Measurements from ENCODE around the gene ASB3. TPM values are rescaled to one million over a fixed set of nuclear protein-coding genes. Genes with fewer than 3 reads are reported as not detected.
"Not testable (repeated sequence)": the region's sequence is repeated elsewhere in the genome, so short reads cannot be mapped to it uniquely, and the experiment has no call there.

ASB3 gene
- 10 to 100 TPM; 11.0 to 21.1 (median 17.6) TPM for total RNA-seq

DNA sequence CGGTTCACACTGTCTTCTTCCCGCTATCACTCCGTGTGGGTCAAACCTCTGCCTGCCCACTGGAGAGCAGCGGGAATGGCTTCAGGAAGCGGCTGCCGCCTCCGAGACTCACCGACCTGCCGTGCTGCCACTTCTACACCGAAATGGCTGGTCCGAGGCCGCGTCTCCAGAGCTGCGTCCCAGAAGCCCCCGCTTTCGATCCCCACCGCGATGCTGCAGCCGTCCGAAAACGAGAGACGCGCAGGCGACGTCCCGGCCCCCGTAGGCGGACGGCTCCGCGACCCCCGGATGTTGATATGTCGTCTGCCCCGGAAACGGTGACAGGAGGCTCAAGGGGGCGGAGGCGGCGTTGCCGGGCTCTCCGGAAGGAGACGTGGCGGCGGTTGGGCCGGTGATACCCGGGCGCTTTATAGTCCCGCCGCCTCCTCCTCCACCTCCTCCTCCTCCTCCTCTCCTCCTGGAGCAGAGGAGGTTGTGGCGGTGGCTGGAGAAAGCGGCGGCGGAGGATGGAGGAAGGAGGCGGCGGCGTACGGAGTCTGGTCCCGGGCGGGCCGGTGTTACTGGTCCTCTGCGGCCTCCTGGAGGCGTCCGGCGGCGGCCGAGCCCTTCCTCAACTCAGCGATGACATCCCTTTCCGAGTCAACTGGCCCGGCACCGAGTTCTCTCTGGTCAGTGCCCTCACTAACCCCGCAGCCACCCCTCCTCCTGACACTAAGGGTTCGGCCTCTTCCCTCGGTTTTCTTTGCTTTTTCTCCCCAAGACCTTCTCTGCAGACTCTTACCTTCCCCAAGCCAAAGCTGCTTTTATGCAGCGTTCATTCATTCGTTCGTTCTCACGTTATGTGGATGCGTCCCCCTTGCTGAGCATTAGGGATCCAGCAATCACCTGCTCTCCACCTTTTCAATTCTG lies at the start of gene ASB3, which contains the start of gene ERLEC1:
TSS of gene ASB3 (minus strand) at position 249 of the 909 bp plus-strand sequence. CDS start 21,381 bp downstream, outside the sequence.
TSS of gene ERLEC1 (plus strand) at position 340 of the 909 bp plus-strand sequence. CDS start at position 507, 167 bp downstream.
- DNase-seq (ENCODE audit: low spot score in 2 of 2): peak; percentile 83 to 97
- WGBS, 2 donors: 0% methylated on average over 70 to 77 of the region's 77 CpGs
- no peak for TF ChIP-seq POLR2A (IDR thresholded peaks at IDR 0.05)
- TF ChIP-seq, protein P1, sequence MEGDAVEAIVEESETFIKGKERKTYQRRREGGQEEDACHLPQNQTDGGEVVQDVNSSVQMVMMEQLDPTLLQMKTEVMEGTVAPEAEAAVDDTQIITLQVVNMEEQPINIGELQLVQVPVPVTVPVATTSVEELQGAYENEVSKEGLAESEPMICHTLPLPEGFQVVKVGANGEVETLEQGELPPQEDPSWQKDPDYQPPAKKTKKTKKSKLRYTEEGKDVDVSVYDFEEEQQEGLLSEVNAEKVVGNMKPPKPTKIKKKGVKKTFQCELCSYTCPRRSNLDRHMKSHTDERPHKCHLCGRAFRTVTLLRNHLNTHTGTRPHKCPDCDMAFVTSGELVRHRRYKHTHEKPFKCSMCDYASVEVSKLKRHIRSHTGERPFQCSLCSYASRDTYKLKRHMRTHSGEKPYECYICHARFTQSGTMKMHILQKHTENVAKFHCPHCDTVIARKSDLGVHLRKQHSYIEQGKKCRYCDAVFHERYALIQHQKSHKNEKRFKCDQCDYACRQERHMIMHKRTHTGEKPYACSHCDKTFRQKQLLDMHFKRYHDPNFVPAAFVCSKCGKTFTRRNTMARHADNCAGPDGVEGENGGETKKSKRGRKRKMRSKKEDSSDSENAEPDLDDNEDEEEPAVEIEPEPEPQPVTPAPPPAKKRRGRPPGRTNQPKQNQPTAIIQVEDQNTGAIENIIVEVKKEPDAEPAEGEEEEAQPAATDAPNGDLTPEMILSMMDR (IDR thresholded peaks at IDR 0.05): no peak
- intact Hi-C loops (cut with DNase I; ENCODE audit: low total_unique reads): no loop called here
- peak within 1 kb of the TSS; percentile 85 for H3K4me3 ChIP-seq (ENCODE audit: low read depth, poor library complexity, severe bottlenecking)

DNA sequence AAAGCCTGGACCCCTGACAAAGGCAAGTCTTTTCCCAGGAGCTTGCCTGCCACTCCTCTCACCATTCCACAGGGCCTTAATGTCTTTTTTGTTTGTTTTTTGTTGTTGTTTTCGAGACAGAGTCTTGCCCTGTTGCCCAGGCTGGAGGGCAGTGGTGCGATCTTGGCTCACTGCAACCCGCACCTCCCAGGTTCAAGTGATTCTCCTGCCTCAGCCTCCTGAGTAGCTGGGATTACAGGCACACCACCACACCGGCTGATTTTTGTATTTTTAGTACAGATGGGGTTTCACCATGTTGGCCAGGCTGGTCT lies 43.2 kb upstream of the ASB3 start:
- DNase-seq (ENCODE audit: low spot score in 2 of 2); H3K4me3 ChIP-seq (ENCODE audit: low read depth, poor library complexity, severe bottlenecking); intact Hi-C loops (cut with DNase I; ENCODE audit: low total_unique reads): not testable (repeated sequence)
- 80 to 99% methylated on average over 4 of the region's 4 CpGs for WGBS, 2 donors

- 84 to 91% methylated on average over 11 of the region's 11 CpGs for WGBS, 2 donors
- DNase-seq (ENCODE audit: low spot score in 2 of 2): no peak
- H3K4me3 ChIP-seq (ENCODE audit: low read depth, poor library complexity, severe bottlenecking): no peak overlapping the region
- intact Hi-C loops (cut with DNase I; ENCODE audit: low total_unique reads): no loop called here
- no peak for TF ChIP-seq POLR2A (IDR thresholded peaks at IDR 0.05)
- TF ChIP-seq, protein P1 (IDR thresholded peaks at IDR 0.05): no peak
Observed at GRCh38 chr2:53829273-53829979, 42.7 kb upstream of the ASB3 start.

- H3K4me3 ChIP-seq (ENCODE audit: low read depth, poor library complexity, severe bottlenecking): no peak overlapping the region
- 94 to 98% methylated on average over 4 of the region's 4 CpGs for WGBS, 2 donors
- TF ChIP-seq POLR2A (IDR thresholded peaks at IDR 0.05): no peak
- TF ChIP-seq, protein P1 (IDR thresholded peaks at IDR 0.05): no peak
- intact Hi-C loops (cut with DNase I; ENCODE audit: low total_unique reads): no loop called here
- no peak for DNase-seq (ENCODE audit: low spot score in 2 of 2)
Observed at GRCh38 chr2:53828331-53828730, 41.6 kb upstream of the ASB3 start.

GRCh38 chr2:53827398-53828175 lies 40.8 kb upstream of the ASB3 start:
- H3K4me3 ChIP-seq (ENCODE audit: low read depth, poor library complexity, severe bottlenecking): no peak overlapping the region
- intact Hi-C loops (cut with DNase I; ENCODE audit: low total_unique reads): no loop called here
- WGBS, 2 donors: 75 to 82% methylated on average over 3 of the region's 3 CpGs
- TF ChIP-seq, protein P1 (IDR thresholded peaks at IDR 0.05): no peak
- TF ChIP-seq POLR2A (IDR thresholded peaks at IDR 0.05): no peak
- DNase-seq (ENCODE audit: low spot score in 2 of 2): no peak

All from lower leg skin (tissue), 4 donors.